GM23338 (cell line): ENCODE measurements around the gene ZPBP2. TPM values are rescaled to one million over a fixed set of nuclear protein-coding genes. Genes with fewer than 3 reads are reported as not detected.

ENCODE experiments used
- ATAC-seq: fragments of 200-7000 bp; cut with Tn5 transposase; 3 replicates; pipeline ENCODE4 v1.9.1; 2020
- DNase-seq: peaks from one replicate; pipeline ENCODE4 v3.0.0-alpha.2; 2015; ENCODE audit warnings: low spot score
- H2AFZ ChIP-seq: fragments of 200-600 bp; sonication (generic); 2 replicates; pipeline ENCODE4 v1.8.0; 2016; ENCODE audit warnings: antibody characterized with exemption, mild to moderate bottlenecking, moderate library complexity
- H3F3A ChIP-seq: fragments of 200-600 bp; sonication (generic); replicated peaks from 2 replicates; pipeline ENCODE4 v1.8.0; 2017; ENCODE audit warnings: antibody characterized with exemption, mixed run types, low read depth
- H3K27ac ChIP-seq: fragments of 200-600 bp; sonication (generic); 2 replicates; pipeline ENCODE4 v1.6.1; 2016; ENCODE audit warnings: low read depth
- H3K27me3 ChIP-seq: fragments of 200-600 bp; sonication (generic); 2 replicates; pipeline ENCODE4 v1.8.0; 2016; ENCODE audit warnings: mild to moderate bottlenecking, mixed run types, moderate library complexity; ENCODE audit not compliant: insufficient read depth
- H3K36me3 ChIP-seq: fragments of 200-600 bp; sonication (generic); 2 replicates; pipeline ENCODE4 v1.8.0; 2016; ENCODE audit warnings: mild to moderate bottlenecking; ENCODE audit not compliant: insufficient read depth
- H3K4me1 ChIP-seq: fragments of 200-600 bp; sonication (generic); 2 replicates; pipeline ENCODE4 v1.8.0; 2016; ENCODE audit warnings: mild to moderate bottlenecking, moderate library complexity; ENCODE audit not compliant: insufficient read depth
- H3K4me2 ChIP-seq: fragments of 200-600 bp; sonication (generic); 2 replicates; pipeline ENCODE4 v1.7.1; 2017; ENCODE audit warnings: mixed run types
- H3K4me3 ChIP-seq: fragments of 200-600 bp; sonication (generic); 2 replicates; pipeline ENCODE4 v1.6.1; 2016; ENCODE audit warnings: mixed run types
- H3K79me2 ChIP-seq: fragments of 200-600 bp; sonication (generic); replicated peaks from 2 replicates; pipeline ENCODE4 v1.8.0; 2017; ENCODE audit warnings: mild to moderate bottlenecking; ENCODE audit not compliant: insufficient read depth
- H3K9me2 ChIP-seq: fragments of 200-600 bp; sonication (generic); 2 replicates; pipeline ENCODE4 v1.8.0; 2017; ENCODE audit not compliant: insufficient read depth
- H4K20me1 ChIP-seq: fragments of 200-600 bp; sonication (generic); replicated peaks from 2 replicates; pipeline ENCODE4 v1.8.0; 2017; ENCODE audit warnings: mild to moderate bottlenecking; ENCODE audit not compliant: insufficient read depth
- H3K27ac Mint-ChIP-seq: 2 replicates; pipeline ENCODE4 v1.8.0; 2020; ENCODE audit warnings: inconsistent platforms, mild to moderate bottlenecking, moderate library complexity, mixed read lengths
- H3K27me3 Mint-ChIP-seq: 3 replicates; pipeline ENCODE4 v1.8.0; 2022; ENCODE audit warnings: low read depth, mild to moderate bottlenecking, moderate library complexity, mixed read lengths, inconsistent platforms; ENCODE audit not compliant: insufficient read depth, poor library complexity
- H3K36me3 Mint-ChIP-seq: 3 replicates; pipeline ENCODE4 v1.8.0; 2021; ENCODE audit warnings: low read depth, mild to moderate bottlenecking, inconsistent platforms, moderate library complexity, mixed read lengths
- H3K4me1 Mint-ChIP-seq: 3 replicates; pipeline ENCODE4 v1.8.0; 2020; ENCODE audit warnings: mild to moderate bottlenecking, inconsistent platforms, mixed read lengths
- H3K4me3 Mint-ChIP-seq: 3 replicates; pipeline ENCODE4 v1.8.0; 2021; ENCODE audit warnings: moderate library complexity, mild to moderate bottlenecking, inconsistent platforms, mixed read lengths
- H3K9me3 Mint-ChIP-seq: 3 replicates; pipeline ENCODE4 v1.8.0; 2020; ENCODE audit warnings: moderate library complexity, mild to moderate bottlenecking, inconsistent platforms, mixed read lengths
- CREB1 ChIP-seq: fragments of 250-450 bp; sonication (Bioruptor Pico); IDR thresholded peaks from 2 replicates; pipeline ENCODE4 v1.5.0; 2020; ENCODE audit warnings: low read depth, mild to moderate bottlenecking, moderate library complexity
- EZH2 ChIP-seq: fragments of 200-600 bp; sonication (generic); IDR thresholded peaks from one replicate; pipeline ENCODE4 v1.8.0; 2017; ENCODE audit warnings: antibody characterized with exemption, mild to moderate bottlenecking, low read depth; ENCODE audit not compliant: unreplicated experiment
- EZH2phosphoT487 ChIP-seq: fragments of 200-600 bp; sonication (generic); IDR thresholded peaks from one replicate; pipeline ENCODE4 v1.8.1; 2018; ENCODE audit warnings: antibody characterized with exemption; ENCODE audit not compliant: unreplicated experiment
- JUNB ChIP-seq: IDR thresholded peaks from one replicate; pipeline ENCODE4 v1.6.1; 2016; ENCODE audit warnings: antibody characterized with exemption; ENCODE audit not compliant: unreplicated experiment
- NANOG ChIP-seq: IDR thresholded peaks from 2 replicates; pipeline ENCODE4 v1.6.1; 2016; ENCODE audit warnings: antibody characterized with exemption, borderline replicate concordance
- ZNF114 ChIP-seq: fragments of 250-450 bp; sonication (Bioruptor Pico); IDR thresholded peaks from 2 replicates; pipeline ENCODE4 v1.5.0; 2020; ENCODE audit warnings: mild to moderate bottlenecking, moderate library complexity
- ZNF331 ChIP-seq: fragments of 250-450 bp; sonication (Bioruptor Pico); IDR thresholded peaks from 2 replicates; pipeline ENCODE4 v1.5.0; 2020; ENCODE audit warnings: low read depth, mild to moderate bottlenecking, moderate library complexity
- polyA plus RNA-seq: library from polyadenylated mRNA; unstranded; fragments of >200 nt; fragmentation: Nextera tagmentation; extraction: Ambion mirVana; gene quantifications from 2 replicates; pipeline ENCODE4 v1.2.1, GENCODE V29; 2016
- total RNA-seq: library from RNA; depleted of rRNA; stranded (reverse); fragments of >200 nt; shearing (Covaris generic); gene quantifications from 2 replicates; pipeline ENCODE4 v1.2.3, GENCODE V29; 2014
- TF ChIP-seq, protein P1 (sequence below): IDR thresholded peaks from one replicate; pipeline ENCODE4 v1.6.1; 2018; ENCODE audit warnings: antibody characterized with exemption; ENCODE audit not compliant: unreplicated experiment
- TF ChIP-seq, protein P2 (sequence below): IDR thresholded peaks from 2 replicates; pipeline ENCODE4 v1.6.1; 2016; ENCODE audit warnings: antibody characterized with exemption
- TF ChIP-seq, protein P3 (sequence below): fragments of 250-450 bp; sonication (Bioruptor Pico); IDR thresholded peaks from 2 replicates; pipeline ENCODE4 v1.5.0; 2020; ENCODE audit warnings: mild to moderate bottlenecking, moderate library complexity
- TF ChIP-seq, protein P4 (sequence below), 2 experiments: fragments of 200-600 bp in 1 of 2; sonication (generic) in 1 of 2; conservative IDR thresholded peaks; 2 replicates each; pipeline versions ENCODE4 v1.5.1 to v1.6.1; 2016 to 2017; ENCODE audit warnings: antibody characterized with exemption in 2 of 2, low read depth in 2 of 2, mild to moderate bottlenecking in 2 of 2, moderate library complexity in 1 of 2

Gene ZPBP2
- total and polyA plus RNA-seq, 2 experiments from 2014 or later, result not detected

DNA sequence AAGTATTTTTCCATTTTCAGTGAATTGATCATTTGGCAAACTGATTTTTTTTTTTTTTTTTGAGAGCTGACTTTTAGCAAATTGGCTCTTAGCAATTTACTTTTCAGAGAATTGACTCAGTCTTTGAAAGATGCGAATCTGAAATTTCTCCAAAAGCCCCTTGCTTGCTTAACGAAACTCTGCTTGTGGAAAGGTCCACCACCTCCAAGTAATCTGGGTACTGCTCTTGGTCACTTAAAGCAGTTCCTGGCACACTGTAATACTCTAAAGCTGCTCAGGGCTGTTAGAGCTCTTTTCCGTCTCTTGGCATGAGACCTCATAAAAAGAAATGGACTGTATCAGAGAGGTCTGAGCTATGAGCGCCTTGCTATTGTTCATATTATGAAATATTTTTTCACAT, 47.6 kb downstream of the ZPBP2 start:
- Mint-ChIP-seq H3K27me3 (peaks cover 10% of the 10 kb centered on the region), H3K4me1 (no peaks in the 10 kb centered on the region), H3K4me3 (no peak overlapping the region), H3K27ac (no peak overlapping the region), H3K9me3 (no peaks in the 10 kb centered on the region), H3K36me3 (peaks cover 8% of the 10 kb centered on the region; the same call in 2 of the 3 replicates)
- no peak overlapping the region for H2AFZ ChIP-seq
- no peak for DNase-seq
- ATAC-seq, result no peak
- no peak overlapping the region for H3K27ac ChIP-seq
- H3K79me2 ChIP-seq, result no peaks in the 10 kb centered on the region
- H3K4me2 ChIP-seq, result no peak overlapping the region
- H3K36me3 ChIP-seq, result no peaks in the 10 kb centered on the region; the same call in 1 of the 2 replicates
- no peaks in the 10 kb centered on the region for H3K4me1 ChIP-seq
- no peak overlapping the region for H3K4me3 ChIP-seq
- H3F3A ChIP-seq, result no peaks in the 10 kb centered on the region
- no peaks in the 10 kb centered on the region for H3K9me2 ChIP-seq
- TF ChIP-seq, protein P1, sequence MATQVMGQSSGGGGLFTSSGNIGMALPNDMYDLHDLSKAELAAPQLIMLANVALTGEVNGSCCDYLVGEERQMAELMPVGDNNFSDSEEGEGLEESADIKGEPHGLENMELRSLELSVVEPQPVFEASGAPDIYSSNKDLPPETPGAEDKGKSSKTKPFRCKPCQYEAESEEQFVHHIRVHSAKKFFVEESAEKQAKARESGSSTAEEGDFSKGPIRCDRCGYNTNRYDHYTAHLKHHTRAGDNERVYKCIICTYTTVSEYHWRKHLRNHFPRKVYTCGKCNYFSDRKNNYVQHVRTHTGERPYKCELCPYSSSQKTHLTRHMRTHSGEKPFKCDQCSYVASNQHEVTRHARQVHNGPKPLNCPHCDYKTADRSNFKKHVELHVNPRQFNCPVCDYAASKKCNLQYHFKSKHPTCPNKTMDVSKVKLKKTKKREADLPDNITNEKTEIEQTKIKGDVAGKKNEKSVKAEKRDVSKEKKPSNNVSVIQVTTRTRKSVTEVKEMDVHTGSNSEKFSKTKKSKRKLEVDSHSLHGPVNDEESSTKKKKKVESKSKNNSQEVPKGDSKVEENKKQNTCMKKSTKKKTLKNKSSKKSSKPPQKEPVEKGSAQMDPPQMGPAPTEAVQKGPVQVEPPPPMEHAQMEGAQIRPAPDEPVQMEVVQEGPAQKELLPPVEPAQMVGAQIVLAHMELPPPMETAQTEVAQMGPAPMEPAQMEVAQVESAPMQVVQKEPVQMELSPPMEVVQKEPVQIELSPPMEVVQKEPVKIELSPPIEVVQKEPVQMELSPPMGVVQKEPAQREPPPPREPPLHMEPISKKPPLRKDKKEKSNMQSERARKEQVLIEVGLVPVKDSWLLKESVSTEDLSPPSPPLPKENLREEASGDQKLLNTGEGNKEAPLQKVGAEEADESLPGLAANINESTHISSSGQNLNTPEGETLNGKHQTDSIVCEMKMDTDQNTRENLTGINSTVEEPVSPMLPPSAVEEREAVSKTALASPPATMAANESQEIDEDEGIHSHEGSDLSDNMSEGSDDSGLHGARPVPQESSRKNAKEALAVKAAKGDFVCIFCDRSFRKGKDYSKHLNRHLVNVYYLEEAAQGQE, result no peak
- TF ChIP-seq EZH2 (no peak), CREB1 (CRISPR knock-in tag) (no peak), EZH2phosphoT487 (no peak), JUNB (no peak), ZNF114 (CRISPR knock-in tag) (no peak), ZNF331 (no peak), NANOG (no peak)
- TF ChIP-seq, protein P2, sequence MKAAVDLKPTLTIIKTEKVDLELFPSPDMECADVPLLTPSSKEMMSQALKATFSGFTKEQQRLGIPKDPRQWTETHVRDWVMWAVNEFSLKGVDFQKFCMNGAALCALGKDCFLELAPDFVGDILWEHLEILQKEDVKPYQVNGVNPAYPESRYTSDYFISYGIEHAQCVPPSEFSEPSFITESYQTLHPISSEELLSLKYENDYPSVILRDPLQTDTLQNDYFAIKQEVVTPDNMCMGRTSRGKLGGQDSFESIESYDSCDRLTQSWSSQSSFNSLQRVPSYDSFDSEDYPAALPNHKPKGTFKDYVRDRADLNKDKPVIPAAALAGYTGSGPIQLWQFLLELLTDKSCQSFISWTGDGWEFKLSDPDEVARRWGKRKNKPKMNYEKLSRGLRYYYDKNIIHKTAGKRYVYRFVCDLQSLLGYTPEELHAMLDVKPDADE, result no peak
- TF ChIP-seq, protein P3, sequence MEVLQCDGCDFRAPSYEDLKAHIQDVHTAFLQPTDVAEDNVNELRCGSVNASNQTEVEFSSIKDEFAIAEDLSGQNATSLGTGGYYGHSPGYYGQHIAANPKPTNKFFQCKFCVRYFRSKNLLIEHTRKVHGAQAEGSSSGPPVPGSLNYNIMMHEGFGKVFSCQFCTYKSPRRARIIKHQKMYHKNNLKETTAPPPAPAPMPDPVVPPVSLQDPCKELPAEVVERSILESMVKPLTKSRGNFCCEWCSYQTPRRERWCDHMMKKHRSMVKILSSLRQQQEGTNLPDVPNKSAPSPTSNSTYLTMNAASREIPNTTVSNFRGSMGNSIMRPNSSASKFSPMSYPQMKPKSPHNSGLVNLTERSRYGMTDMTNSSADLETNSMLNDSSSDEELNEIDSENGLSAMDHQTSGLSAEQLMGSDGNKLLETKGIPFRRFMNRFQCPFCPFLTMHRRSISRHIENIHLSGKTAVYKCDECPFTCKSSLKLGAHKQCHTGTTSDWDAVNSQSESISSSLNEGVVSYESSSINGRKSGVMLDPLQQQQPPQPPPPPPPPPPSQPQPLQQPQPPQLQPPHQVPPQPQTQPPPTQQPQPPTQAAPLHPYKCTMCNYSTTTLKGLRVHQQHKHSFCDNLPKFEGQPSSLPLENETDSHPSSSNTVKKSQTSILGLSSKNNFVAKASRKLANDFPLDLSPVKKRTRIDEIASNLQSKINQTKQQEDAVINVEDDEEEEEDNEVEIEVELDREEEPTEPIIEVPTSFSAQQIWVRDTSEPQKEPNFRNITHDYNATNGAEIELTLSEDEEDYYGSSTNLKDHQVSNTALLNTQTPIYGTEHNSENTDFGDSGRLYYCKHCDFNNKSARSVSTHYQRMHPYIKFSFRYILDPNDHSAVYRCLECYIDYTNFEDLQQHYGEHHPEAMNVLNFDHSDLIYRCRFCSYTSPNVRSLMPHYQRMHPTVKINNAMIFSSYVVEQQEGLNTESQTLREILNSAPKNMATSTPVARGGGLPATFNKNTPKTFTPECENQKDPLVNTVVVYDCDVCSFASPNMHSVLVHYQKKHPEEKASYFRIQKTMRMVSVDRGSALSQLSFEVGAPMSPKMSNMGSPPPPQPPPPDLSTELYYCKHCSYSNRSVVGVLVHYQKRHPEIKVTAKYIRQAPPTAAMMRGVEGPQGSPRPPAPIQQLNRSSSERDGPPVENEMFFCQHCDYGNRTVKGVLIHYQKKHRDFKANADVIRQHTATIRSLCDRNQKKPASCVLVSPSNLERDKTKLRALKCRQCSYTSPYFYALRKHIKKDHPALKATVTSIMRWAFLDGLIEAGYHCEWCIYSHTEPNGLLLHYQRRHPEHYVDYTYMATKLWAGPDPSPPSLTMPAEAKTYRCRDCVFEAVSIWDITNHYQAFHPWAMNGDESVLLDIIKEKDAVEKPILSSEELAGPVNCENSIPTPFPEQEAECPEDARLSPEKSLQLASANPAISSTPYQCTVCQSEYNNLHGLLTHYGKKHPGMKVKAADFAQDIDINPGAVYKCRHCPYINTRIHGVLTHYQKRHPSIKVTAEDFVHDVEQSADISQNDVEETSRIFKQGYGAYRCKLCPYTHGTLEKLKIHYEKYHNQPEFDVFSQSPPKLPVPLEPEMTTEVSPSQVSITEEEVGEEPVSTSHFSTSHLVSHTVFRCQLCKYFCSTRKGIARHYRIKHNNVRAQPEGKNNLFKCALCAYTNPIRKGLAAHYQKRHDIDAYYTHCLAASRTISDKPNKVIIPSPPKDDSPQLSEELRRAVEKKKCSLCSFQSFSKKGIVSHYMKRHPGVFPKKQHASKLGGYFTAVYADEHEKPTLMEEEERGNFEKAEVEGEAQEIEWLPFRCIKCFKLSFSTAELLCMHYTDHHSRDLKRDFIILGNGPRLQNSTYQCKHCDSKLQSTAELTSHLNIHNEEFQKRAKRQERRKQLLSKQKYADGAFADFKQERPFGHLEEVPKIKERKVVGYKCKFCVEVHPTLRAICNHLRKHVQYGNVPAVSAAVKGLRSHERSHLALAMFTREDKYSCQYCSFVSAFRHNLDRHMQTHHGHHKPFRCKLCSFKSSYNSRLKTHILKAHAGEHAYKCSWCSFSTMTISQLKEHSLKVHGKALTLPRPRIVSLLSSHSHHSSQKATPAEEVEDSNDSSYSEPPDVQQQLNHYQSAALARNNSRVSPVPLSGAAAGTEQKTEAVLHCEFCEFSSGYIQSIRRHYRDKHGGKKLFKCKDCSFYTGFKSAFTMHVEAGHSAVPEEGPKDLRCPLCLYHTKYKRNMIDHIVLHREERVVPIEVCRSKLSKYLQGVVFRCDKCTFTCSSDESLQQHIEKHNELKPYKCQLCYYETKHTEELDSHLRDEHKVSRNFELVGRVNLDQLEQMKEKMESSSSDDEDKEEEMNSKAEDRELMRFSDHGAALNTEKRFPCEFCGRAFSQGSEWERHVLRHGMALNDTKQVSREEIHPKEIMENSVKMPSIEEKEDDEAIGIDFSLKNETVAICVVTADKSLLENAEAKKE, result no peak
- TF ChIP-seq, protein P4, sequence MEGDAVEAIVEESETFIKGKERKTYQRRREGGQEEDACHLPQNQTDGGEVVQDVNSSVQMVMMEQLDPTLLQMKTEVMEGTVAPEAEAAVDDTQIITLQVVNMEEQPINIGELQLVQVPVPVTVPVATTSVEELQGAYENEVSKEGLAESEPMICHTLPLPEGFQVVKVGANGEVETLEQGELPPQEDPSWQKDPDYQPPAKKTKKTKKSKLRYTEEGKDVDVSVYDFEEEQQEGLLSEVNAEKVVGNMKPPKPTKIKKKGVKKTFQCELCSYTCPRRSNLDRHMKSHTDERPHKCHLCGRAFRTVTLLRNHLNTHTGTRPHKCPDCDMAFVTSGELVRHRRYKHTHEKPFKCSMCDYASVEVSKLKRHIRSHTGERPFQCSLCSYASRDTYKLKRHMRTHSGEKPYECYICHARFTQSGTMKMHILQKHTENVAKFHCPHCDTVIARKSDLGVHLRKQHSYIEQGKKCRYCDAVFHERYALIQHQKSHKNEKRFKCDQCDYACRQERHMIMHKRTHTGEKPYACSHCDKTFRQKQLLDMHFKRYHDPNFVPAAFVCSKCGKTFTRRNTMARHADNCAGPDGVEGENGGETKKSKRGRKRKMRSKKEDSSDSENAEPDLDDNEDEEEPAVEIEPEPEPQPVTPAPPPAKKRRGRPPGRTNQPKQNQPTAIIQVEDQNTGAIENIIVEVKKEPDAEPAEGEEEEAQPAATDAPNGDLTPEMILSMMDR (conservative IDR thresholded peaks at IDR 0.05; ENCODE audit: low read depth in 2 of 2), result no peak
- H3K27me3 ChIP-seq, result no peaks in the 10 kb centered on the region
- no peaks in the 10 kb centered on the region for H4K20me1 ChIP-seq
